Measurements from ENCODE around the gene DNASE1L3.

Gene DNASE1L3

GRCh38 chr3:58157700-58158099 lies 53.1 kb downstream of the DNASE1L3 start:
- no peak for DNase-seq

GRCh38 chr3:58155838-58156237 lies 54.9 kb downstream of the DNASE1L3 start:
- DNase-seq: no peak

- no peak for DNase-seq
These were observed 55.9 kb downstream of the DNASE1L3 start for GRCh38 chr3:58154626-58155449.

GRCh38 chr3:58153371-58153770 lies 57.4 kb downstream of the DNASE1L3 start:
- DNase-seq: no peak

- DNase-seq: no peak
These were observed 58.4 kb downstream of the DNASE1L3 start for GRCh38 chr3:58152225-58153015.

- no peak for DNase-seq
These were observed 59.1 kb downstream of the DNASE1L3 start for GRCh38 chr3:58151637-58152036.

GRCh38 chr3:58150810-58151199 lies 60.0 kb downstream of the DNASE1L3 start:
- no peak for DNase-seq

- DNase-seq: no peak
These were observed 60.5 kb downstream of the DNASE1L3 start for GRCh38 chr3:58150130-58150809.

- DNase-seq: no peak
These were observed 62.7 kb downstream of the DNASE1L3 start for GRCh38 chr3:58148049-58148448.

- DNase-seq: no peak
These were observed 66.1 kb downstream of the DNASE1L3 start for GRCh38 chr3:58144478-58145325.

GRCh38 chr3:58143417-58144055 lies 67.2 kb downstream of the DNASE1L3 start:
- no peak for DNase-seq
